OCI-LY3 (cell line): Measurements from ENCODE around the gene AGT.

Source experiments
- H2AFZ ChIP-seq: fragments of 200-600, 300-600 bp; shearing (Covaris generic); 2 replicates; pipeline ENCODE4 v1.6.0; 2014; ENCODE audit warnings: antibody characterized with exemption, low read depth, low read length
- H3K27ac ChIP-seq: fragments of 200-600, 300-600 bp; sonication (generic); 2 replicates; pipeline ENCODE4 v1.5.1; 2014; ENCODE audit warnings: mild to moderate bottlenecking, low read length, moderate library complexity, mixed read lengths
- H3K27me3 ChIP-seq: fragments of 200-600, 300-600 bp; sonication (generic); 2 replicates; pipeline ENCODE4 v1.6.1; 2014; ENCODE audit warnings: low read depth, low read length, mixed read lengths
- H3K36me3 ChIP-seq: fragments of 200-600, 300-600 bp; sonication (generic); replicated peaks from 2 replicates; pipeline ENCODE3; 2014; ENCODE audit warnings: low read depth, low read length, mixed read lengths
- H3K4me1 ChIP-seq: fragments of 300-600, 200-600 bp; sonication (generic); 2 replicates; pipeline ENCODE4 v1.6.1; 2014; ENCODE audit warnings: low read length, mixed read lengths
- H3K4me2 ChIP-seq: fragments of 200-600, 300-600 bp; sonication (generic); 2 replicates; pipeline ENCODE4 v1.6.1; 2014; ENCODE audit warnings: low read length, mixed read lengths
- H3K4me3 ChIP-seq: fragments of 300-600, 200-600 bp; sonication (generic); 2 replicates; pipeline ENCODE4 v1.5.1; 2014; ENCODE audit warnings: antibody characterized with exemption, mild to moderate bottlenecking, low read length, moderate library complexity
- H3K79me2 ChIP-seq: fragments of 300-600, 200-600 bp; shearing (Covaris generic); 2 replicates; pipeline ENCODE4 v1.6.1; 2014; ENCODE audit warnings: mild to moderate bottlenecking, low read length, mixed read lengths
- H3K9ac ChIP-seq: fragments of 300-600, 200-600 bp; shearing (Covaris generic); 2 replicates; pipeline ENCODE4 v1.6.0; 2014; ENCODE audit warnings: mild to moderate bottlenecking, low read length, moderate library complexity
- H3K9me3 ChIP-seq: fragments of 200-600, 300-600 bp; shearing (Covaris generic); 2 replicates; pipeline ENCODE4 v1.6.1; 2014; ENCODE audit warnings: low read length, mixed read lengths; ENCODE audit not compliant: insufficient read depth
- H4K20me1 ChIP-seq: fragments of 200-600, 300-600 bp; sonication (generic); 2 replicates; pipeline ENCODE4 v1.6.1; 2016; ENCODE audit warnings: low read length, mixed read lengths; ENCODE audit not compliant: insufficient read depth
- EZH2phosphoT487 ChIP-seq: fragments of 200-600 bp; shearing (Covaris generic); IDR thresholded peaks from 2 replicates; pipeline ENCODE4 v1.6.1; 2018; ENCODE audit warnings: antibody characterized with exemption, mixed run types, low read depth
- TF ChIP-seq, protein P1 (sequence below): fragments of 200-600, 300-600 bp; sonication (generic); IDR thresholded peaks from 2 replicates; pipeline ENCODE4 v1.5.1; 2014; ENCODE audit warnings: antibody characterized with exemption, low read length, low read depth

AGT gene

GRCh38 chr1:230684146-230684545, 29.8 kb downstream of the AGT start:
- TF ChIP-seq EZH2phosphoT487 = no peak
- TF ChIP-seq, protein P1, sequence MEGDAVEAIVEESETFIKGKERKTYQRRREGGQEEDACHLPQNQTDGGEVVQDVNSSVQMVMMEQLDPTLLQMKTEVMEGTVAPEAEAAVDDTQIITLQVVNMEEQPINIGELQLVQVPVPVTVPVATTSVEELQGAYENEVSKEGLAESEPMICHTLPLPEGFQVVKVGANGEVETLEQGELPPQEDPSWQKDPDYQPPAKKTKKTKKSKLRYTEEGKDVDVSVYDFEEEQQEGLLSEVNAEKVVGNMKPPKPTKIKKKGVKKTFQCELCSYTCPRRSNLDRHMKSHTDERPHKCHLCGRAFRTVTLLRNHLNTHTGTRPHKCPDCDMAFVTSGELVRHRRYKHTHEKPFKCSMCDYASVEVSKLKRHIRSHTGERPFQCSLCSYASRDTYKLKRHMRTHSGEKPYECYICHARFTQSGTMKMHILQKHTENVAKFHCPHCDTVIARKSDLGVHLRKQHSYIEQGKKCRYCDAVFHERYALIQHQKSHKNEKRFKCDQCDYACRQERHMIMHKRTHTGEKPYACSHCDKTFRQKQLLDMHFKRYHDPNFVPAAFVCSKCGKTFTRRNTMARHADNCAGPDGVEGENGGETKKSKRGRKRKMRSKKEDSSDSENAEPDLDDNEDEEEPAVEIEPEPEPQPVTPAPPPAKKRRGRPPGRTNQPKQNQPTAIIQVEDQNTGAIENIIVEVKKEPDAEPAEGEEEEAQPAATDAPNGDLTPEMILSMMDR = no peak
- H3K36me3 ChIP-seq = peaks cover 57% of the 10 kb centered on the region
- no peaks in the 10 kb centered on the region for H4K20me1 ChIP-seq
- no peaks in the 10 kb centered on the region for H3K9me3 ChIP-seq
- no peak overlapping the region for H2AFZ ChIP-seq
- no peaks in the 10 kb centered on the region for H3K79me2 ChIP-seq
- H3K4me3 ChIP-seq = no peak overlapping the region
- no peak overlapping the region for H3K27ac ChIP-seq
- H3K9ac ChIP-seq = no peak overlapping the region
- no peak overlapping the region for H3K4me2 ChIP-seq
- H3K4me1 ChIP-seq = no peaks in the 10 kb centered on the region
- no peaks in the 10 kb centered on the region for H3K27me3 ChIP-seq

GRCh38 chr1:230682882-230683610, 30.9 kb downstream of the AGT start:
- no peak overlapping the region for H3K4me2 ChIP-seq
- TF ChIP-seq EZH2phosphoT487 = no peak
- TF ChIP-seq, protein P1 = no peak
- H3K36me3 ChIP-seq = peaks cover 58% of the 10 kb centered on the region
- no peaks in the 10 kb centered on the region for H3K79me2 ChIP-seq
- no peaks in the 10 kb centered on the region for H3K9me3 ChIP-seq
- no peak overlapping the region for H3K4me3 ChIP-seq
- no peaks in the 10 kb centered on the region for H3K4me1 ChIP-seq
- H3K27me3 ChIP-seq = no peaks in the 10 kb centered on the region
- no peaks in the 10 kb centered on the region for H4K20me1 ChIP-seq
- no peak overlapping the region for H3K27ac ChIP-seq
- no peak overlapping the region for H2AFZ ChIP-seq
- H3K9ac ChIP-seq = no peak overlapping the region

GRCh38 chr1:230682274-230682673, 31.6 kb downstream of the AGT start:
- Histone ChIP-seq H3K27me3 (no peaks in the 10 kb centered on the region), H2AFZ (no peak overlapping the region), H3K36me3 (peaks cover 60% of the 10 kb centered on the region), H3K9me3 (no peaks in the 10 kb centered on the region), H3K79me2 (no peaks in the 10 kb centered on the region), H3K4me2 (no peak overlapping the region), H3K4me1 (no peaks in the 10 kb centered on the region), H4K20me1 (no peaks in the 10 kb centered on the region), H3K4me3 (no peak overlapping the region), H3K27ac (no peak overlapping the region), H3K9ac (no peak overlapping the region)
- no peak for TF ChIP-seq EZH2phosphoT487
- TF ChIP-seq, protein P1 = no peak

DNA sequence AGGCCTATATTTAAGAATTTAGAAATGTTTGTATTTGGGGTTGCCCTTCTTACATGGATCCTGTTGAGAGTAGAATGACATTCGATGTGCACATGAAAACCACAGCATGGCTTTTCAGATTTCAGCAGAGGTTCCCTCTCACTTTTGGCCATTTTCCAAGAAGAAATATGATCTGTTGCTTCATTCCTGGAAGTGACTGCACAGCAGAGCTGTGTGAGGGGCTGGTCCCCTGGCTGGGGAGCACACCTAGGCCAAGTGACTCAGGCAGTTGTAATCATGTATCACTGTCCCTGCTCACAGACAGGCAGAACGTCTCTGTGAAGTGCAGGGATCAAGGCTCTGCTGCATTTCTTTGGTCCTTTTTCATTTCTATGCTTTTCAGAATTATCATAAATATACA, 32.3 kb downstream of the AGT start:
- H3K4me2 ChIP-seq = no peak overlapping the region
- H3K36me3 ChIP-seq = peaks cover 60% of the 10 kb centered on the region
- no peaks in the 10 kb centered on the region for H3K27me3 ChIP-seq
- no peak overlapping the region for H3K9ac ChIP-seq
- H3K4me1 ChIP-seq = no peaks in the 10 kb centered on the region
- no peak overlapping the region for H3K27ac ChIP-seq
- no peak overlapping the region for H3K4me3 ChIP-seq
- no peaks in the 10 kb centered on the region for H3K79me2 ChIP-seq
- no peak overlapping the region for H2AFZ ChIP-seq
- no peaks in the 10 kb centered on the region for H3K9me3 ChIP-seq
- TF ChIP-seq, protein P1 = no peak
- no peak for TF ChIP-seq EZH2phosphoT487
- no peaks in the 10 kb centered on the region for H4K20me1 ChIP-seq
